ENCODE data around the gene SNX13. TPM values are rescaled to one million over a fixed set of nuclear protein-coding genes. Genes with fewer than 3 reads are reported as not detected.

SNX13 gene
- polyA plus RNA-seq, 1 experiment: 7.7 TPM

DNA sequence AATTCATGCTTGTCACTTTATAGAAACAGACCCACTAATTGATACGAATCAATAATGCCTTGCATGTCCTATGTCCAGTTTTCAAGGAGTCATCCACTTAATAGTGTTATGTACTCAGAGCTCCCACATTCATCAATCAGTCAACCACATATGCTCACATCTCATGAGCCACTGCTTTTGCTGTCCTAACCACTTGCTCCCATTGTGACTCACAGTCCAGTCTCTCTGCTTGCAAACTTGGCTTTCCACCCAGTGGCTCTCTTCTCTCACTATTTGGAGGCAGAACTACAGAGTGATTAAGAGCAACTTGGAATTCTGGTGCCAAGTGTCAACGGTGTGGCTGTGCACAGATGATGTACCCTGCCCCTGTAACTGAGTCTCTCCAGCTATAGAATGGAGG, 166.0 kb downstream of the SNX13 start:
- ChIA-PET CTCF (interaction anchor here (0.6 to 1.7 kb wide), 4 partner anchors 93 to 591 kb away, joined by 3 to 6 read pairs (median 4); no protein-coding TSS in a partner anchor), POLR2A (no interaction called here)
- peak; percentile 56 for DNase-seq (ENCODE audit: low read depth)
- peaks cover 1% of the 10 kb centered on the region; the same call in 1 of the 2 replicates for H3K27me3 ChIP-seq (ENCODE audit: control insufficient read depth, insufficient read depth, low read length)
- H3K4me3 ChIP-seq (ENCODE audit: low read depth, low read length): no peak overlapping the region
- no peaks in the 10 kb centered on the region for H3K36me3 ChIP-seq (ENCODE audit: control insufficient read depth, insufficient read depth, low read length)
- TF ChIP-seq, protein P1, sequence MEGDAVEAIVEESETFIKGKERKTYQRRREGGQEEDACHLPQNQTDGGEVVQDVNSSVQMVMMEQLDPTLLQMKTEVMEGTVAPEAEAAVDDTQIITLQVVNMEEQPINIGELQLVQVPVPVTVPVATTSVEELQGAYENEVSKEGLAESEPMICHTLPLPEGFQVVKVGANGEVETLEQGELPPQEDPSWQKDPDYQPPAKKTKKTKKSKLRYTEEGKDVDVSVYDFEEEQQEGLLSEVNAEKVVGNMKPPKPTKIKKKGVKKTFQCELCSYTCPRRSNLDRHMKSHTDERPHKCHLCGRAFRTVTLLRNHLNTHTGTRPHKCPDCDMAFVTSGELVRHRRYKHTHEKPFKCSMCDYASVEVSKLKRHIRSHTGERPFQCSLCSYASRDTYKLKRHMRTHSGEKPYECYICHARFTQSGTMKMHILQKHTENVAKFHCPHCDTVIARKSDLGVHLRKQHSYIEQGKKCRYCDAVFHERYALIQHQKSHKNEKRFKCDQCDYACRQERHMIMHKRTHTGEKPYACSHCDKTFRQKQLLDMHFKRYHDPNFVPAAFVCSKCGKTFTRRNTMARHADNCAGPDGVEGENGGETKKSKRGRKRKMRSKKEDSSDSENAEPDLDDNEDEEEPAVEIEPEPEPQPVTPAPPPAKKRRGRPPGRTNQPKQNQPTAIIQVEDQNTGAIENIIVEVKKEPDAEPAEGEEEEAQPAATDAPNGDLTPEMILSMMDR (IDR thresholded peaks at IDR 0.05; ENCODE audit: insufficient read depth, low read depth, low read length): no peak

DNA sequence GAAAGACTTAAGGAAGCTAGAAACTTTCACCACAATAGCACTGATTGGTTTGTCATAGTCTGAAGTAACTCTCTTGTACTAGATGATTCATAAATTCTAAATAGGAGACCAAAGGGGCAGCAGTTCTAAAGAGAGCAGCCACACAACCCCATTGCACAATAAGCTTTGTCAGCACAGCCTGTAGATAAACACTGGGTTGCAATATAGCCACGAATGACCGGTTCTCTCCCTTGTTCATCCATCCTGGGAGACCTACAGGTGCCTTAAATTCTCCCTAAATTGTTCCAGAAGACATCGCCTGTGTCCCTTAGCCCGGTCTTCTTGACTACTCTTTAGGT, 167.0 kb downstream of the SNX13 start:
- peak; percentile 49 for DNase-seq (ENCODE audit: low read depth)
- TF ChIP-seq, protein P1 (IDR thresholded peaks at IDR 0.05; ENCODE audit: insufficient read depth, low read depth, low read length): no peak
- Histone ChIP-seq H3K36me3 (ENCODE audit: control insufficient read depth, insufficient read depth, low read length) (no peaks in the 10 kb centered on the region), H3K27me3 (ENCODE audit: control insufficient read depth, insufficient read depth, low read length) (peaks cover 1% of the 10 kb centered on the region; the same call in 1 of the 2 replicates), H3K4me3 (ENCODE audit: low read depth, low read length) (no peak overlapping the region)
- CTCF ChIA-PET: interaction anchor here (0.8 to 1.7 kb wide), 7 partner anchors 10 to 572 kb away, joined by 3 to 6 read pairs (median 4); no protein-coding TSS in a partner anchor
- POLR2A ChIA-PET: interaction anchor here (0.6 kb wide), 1 partner anchor 1019 kb away, joined by 3 read pairs; no protein-coding TSS in a partner anchor

DNA sequence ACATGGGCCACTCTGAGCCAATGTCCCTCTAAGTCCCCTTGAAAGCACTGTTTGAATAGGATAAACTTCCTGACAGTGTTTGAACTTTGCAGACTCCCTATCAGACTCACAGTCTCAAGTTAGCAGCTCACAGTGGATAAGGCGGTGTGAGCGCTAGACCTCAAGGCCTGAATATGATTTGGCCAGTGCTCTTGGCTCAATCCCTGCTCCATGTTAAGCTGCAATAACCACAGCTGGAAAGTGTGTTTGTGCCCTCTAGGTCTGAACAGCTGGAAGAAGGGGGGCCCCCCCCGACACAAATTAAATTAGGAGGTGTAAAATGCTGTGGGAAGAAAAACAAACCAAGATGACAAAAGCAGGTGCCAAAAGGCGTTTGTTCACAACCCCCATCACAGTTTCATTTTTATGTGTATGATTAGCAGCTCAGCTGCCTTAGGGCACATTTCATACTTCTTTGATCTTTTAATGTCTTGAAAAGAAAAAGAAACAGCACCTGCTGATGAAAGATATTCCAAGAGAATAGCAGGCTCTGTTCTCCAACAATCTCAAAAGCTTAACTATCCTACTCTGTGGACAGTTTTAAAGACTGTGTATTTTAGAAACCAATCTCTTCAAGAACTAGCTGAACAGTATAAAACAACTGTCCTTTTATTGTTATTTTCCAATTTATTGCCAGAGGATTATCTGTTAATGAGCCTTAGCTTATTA, 167.6 kb downstream of the SNX13 start:
- POLR2A ChIA-PET: interaction anchor here (0.6 kb wide), 1 partner anchor 1019 kb away, joined by 3 read pairs; no protein-coding TSS in a partner anchor
- H3K36me3 ChIP-seq (ENCODE audit: control insufficient read depth, insufficient read depth, low read length): no peaks in the 10 kb centered on the region
- no peak overlapping the region for H3K4me3 ChIP-seq (ENCODE audit: low read depth, low read length)
- H3K27me3 ChIP-seq (ENCODE audit: control insufficient read depth, insufficient read depth, low read length): peaks cover 1% of the 10 kb centered on the region; the same call in 1 of the 2 replicates
- TF ChIP-seq, protein P1 (IDR thresholded peaks at IDR 0.05; ENCODE audit: insufficient read depth, low read depth, low read length): no peak
- CTCF ChIA-PET: interaction anchor here (0.6 to 1.7 kb wide), 9 partner anchors 10 to 579 kb away, joined by 3 to 6 read pairs (median 4); no protein-coding TSS in a partner anchor
- no peak for DNase-seq (ENCODE audit: low read depth)

DNA sequence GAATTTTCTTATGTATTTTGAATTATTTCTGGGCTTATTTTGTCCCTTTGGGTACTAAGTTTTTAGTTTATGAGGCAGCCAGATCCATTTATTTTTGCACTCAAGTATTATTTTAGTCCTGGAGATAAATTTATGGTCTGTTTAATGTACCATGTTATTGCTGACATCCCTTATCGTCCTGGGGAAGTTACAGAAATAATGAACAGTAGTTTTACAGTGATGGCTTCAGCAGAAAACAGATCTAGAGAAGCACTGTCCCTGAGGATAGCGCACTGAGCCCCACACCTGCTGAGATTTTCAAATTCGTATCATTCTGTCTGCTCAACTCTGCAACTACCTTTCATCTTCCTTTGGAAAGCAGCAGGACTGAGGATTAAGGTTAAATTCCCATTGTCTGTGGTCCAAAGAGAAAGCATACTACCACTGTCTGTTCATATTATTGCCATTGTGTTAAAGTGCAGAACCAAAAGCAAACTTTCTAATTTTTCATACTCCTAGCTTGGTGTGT, 168.3 kb downstream of the SNX13 start:
- Histone ChIP-seq H3K36me3 (ENCODE audit: control insufficient read depth, insufficient read depth, low read length) (no peaks in the 10 kb centered on the region), H3K27me3 (ENCODE audit: control insufficient read depth, insufficient read depth, low read length) (peaks cover 1% of the 10 kb centered on the region; the same call in 1 of the 2 replicates), H3K4me3 (ENCODE audit: low read depth, low read length) (no peak overlapping the region)
- DNase-seq (ENCODE audit: low read depth): no peak
- ChIA-PET CTCF (interaction anchor here (0.6 to 1.8 kb wide), 7 partner anchors 11 to 580 kb away, joined by 3 to 7 read pairs (median 4); no protein-coding TSS in a partner anchor), POLR2A (no interaction called here)
- TF ChIP-seq, protein P1 (IDR thresholded peaks at IDR 0.05; ENCODE audit: insufficient read depth, low read depth, low read length): no peak

DNA sequence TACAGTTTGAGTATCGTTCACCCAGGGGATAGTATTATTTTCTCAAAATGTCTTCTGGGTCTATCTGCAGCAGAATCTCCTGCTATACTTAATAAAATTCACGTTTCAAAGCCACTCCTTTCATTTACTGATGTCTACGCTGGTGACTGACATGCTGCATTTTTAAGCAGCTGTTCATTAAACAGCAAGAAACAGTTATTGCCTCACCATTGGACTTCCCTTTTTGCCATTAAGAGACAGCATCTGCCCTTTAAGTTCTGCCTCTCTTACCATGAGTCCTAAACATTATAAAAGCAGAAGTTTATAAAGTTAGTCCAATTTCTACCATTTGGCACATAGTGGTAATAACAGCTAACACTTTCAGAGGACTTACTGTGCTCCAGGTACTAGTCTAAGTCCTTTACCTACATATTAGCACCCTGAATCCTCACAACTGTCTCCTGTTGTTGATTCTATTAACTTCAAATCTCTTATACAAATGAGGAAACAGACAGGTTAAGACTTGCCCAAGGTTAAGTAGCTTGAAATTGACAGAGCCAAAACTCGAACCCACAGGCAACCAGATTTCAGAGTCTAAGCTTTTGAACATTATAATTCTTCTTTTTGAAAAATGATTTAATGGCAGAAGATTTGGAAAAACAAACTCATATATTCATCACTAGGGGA, 169.5 kb downstream of the SNX13 start:
- POLR2A ChIA-PET: interaction anchor here (0.7 kb wide), 1 partner anchor 166 kb away, joined by 3 read pairs; no protein-coding TSS in a partner anchor
- Histone ChIP-seq H3K27me3 (ENCODE audit: control insufficient read depth, insufficient read depth, low read length) (peaks cover 1% of the 10 kb centered on the region; the same call in 1 of the 2 replicates), H3K4me3 (ENCODE audit: low read depth, low read length) (no peak overlapping the region), H3K36me3 (ENCODE audit: control insufficient read depth, insufficient read depth, low read length) (no peaks in the 10 kb centered on the region)
- no peak for DNase-seq (ENCODE audit: low read depth)
- CTCF ChIA-PET: interaction anchor here (0.8 to 2.3 kb wide), 35 partner anchors 10 to 581 kb away, joined by 3 to 16 read pairs (median 5); no protein-coding TSS in a partner anchor
- TF ChIP-seq, protein P1 (IDR thresholded peaks at IDR 0.05; ENCODE audit: insufficient read depth, low read depth, low read length): no peak
